WTC11 (cell line): ENCODE data around the gene ZNF564. TPM values are rescaled to one million over a fixed set of nuclear protein-coding genes. Genes with fewer than 3 reads are reported as not detected.

Source experiments
- ATAC-seq: fragments of 200-7000 bp; cut with Tn5 transposase; 2 replicates; pipeline ENCODE4 v1.10.0; 2021; ENCODE audit warnings: mild to moderate bottlenecking, moderate library complexity
- CTCF ChIA-PET: fragments of 300-600 bp; sonication (Branson Sonifier 250); formaldehyde crosslinking; loops from one replicate; lab custom pipeline; 2021; ENCODE audit warnings: antibody characterized with exemption; lab: Charles Lee
- POLR2A ChIA-PET: fragments of 350-600 bp; sonication (Branson Sonifier 250); formaldehyde crosslinking; loops from one replicate; lab custom pipeline; 2021; ENCODE audit warnings: antibody characterized with exemption; lab: Charles Lee
- DNase-seq: peaks from one replicate; pipeline ENCODE4 v3.0.0; 2021; ENCODE audit warnings: low spot score
- H3K27ac Mint-ChIP-seq: 2 replicates; pipeline ENCODE4 v1.8.0; 2021; ENCODE audit warnings: mixed read lengths
- H3K27me3 Mint-ChIP-seq: 2 replicates; pipeline ENCODE4 v1.8.0; 2021; ENCODE audit warnings: low read depth, mild to moderate bottlenecking, moderate library complexity, mixed read lengths
- H3K36me3 Mint-ChIP-seq: 2 replicates; pipeline ENCODE4 v1.8.0; 2021; ENCODE audit warnings: mixed read lengths
- H3K4me1 Mint-ChIP-seq: 2 replicates; pipeline ENCODE4 v1.8.0; 2022; ENCODE audit warnings: mixed read lengths
- H3K4me3 Mint-ChIP-seq: 2 replicates; pipeline ENCODE4 v1.8.0; 2021; ENCODE audit warnings: mild to moderate bottlenecking, moderate library complexity, mixed read lengths
- H3K9me3 Mint-ChIP-seq: 2 replicates; pipeline ENCODE4 v1.8.0; 2021; ENCODE audit warnings: mixed read lengths
- ATF1 ChIP-seq: sonication (generic); formaldehyde crosslinking; IDR thresholded peaks from 2 replicates; pipeline ENCODE4 v1.8.1; 2023; ENCODE audit warnings: mild to moderate bottlenecking, moderate library complexity, missing genetic modification reagents
- CBFB ChIP-seq: sonication (generic); formaldehyde crosslinking; IDR thresholded peaks from 2 replicates; pipeline ENCODE4 v1.8.1; 2022; ENCODE audit warnings: mild to moderate bottlenecking, low read depth, missing genetic modification reagents
- CREM ChIP-seq: sonication (generic); formaldehyde crosslinking; IDR thresholded peaks from 2 replicates; pipeline ENCODE4 v1.8.1; 2022; ENCODE audit warnings: mild to moderate bottlenecking, missing genetic modification reagents, moderate library complexity
- E2F5 ChIP-seq: sonication (generic); formaldehyde crosslinking; IDR thresholded peaks from 2 replicates; pipeline ENCODE4 v1.8.1; 2022; ENCODE audit warnings: mild to moderate bottlenecking, moderate library complexity, missing genetic modification reagents
- EMX1 ChIP-seq: fragments of 250-450 bp; sonication (Bioruptor Pico); IDR thresholded peaks from 2 replicates; pipeline ENCODE4 v1.8.0; 2021; ENCODE audit warnings: mild to moderate bottlenecking
- ETV6 ChIP-seq: sonication (generic); formaldehyde crosslinking; IDR thresholded peaks from 2 replicates; pipeline ENCODE4 v1.8.1; 2022; ENCODE audit warnings: mild to moderate bottlenecking, missing genetic modification reagents
- FOXP4 ChIP-seq: sonication (generic); formaldehyde crosslinking; IDR thresholded peaks from 2 replicates; pipeline ENCODE4 v1.8.0; 2022; ENCODE audit warnings: mild to moderate bottlenecking, missing genetic modification reagents
- GABPB1 ChIP-seq: sonication (generic); formaldehyde crosslinking; IDR thresholded peaks from 2 replicates; pipeline ENCODE4 v1.8.1; 2023; ENCODE audit warnings: mild to moderate bottlenecking, missing genetic modification reagents
- IRF1 ChIP-seq: sonication (generic); formaldehyde crosslinking; IDR thresholded peaks from 2 replicates; pipeline ENCODE4 v1.8.0; 2023; ENCODE audit warnings: missing genetic modification reagents
- JAZF1 ChIP-seq: fragments of 250-450 bp; sonication (Bioruptor Pico); IDR thresholded peaks from 2 replicates; pipeline ENCODE4 v1.9.0; 2021; ENCODE audit warnings: moderate library complexity, mild to moderate bottlenecking, inconsistent platforms
- JUN ChIP-seq: sonication (generic); formaldehyde crosslinking; IDR thresholded peaks from 2 replicates; pipeline ENCODE4 v1.8.0; 2023; ENCODE audit warnings: mild to moderate bottlenecking, missing genetic modification reagents
- NR2C2 ChIP-seq: sonication (generic); formaldehyde crosslinking; IDR thresholded peaks from 2 replicates; pipeline ENCODE4 v1.8.0; 2022; ENCODE audit warnings: mild to moderate bottlenecking, missing genetic modification reagents
- RELA ChIP-seq: sonication (generic); formaldehyde crosslinking; IDR thresholded peaks from 2 replicates; pipeline ENCODE4 v1.8.1; 2022; ENCODE audit warnings: missing genetic modification reagents, mild to moderate bottlenecking, borderline replicate concordance
- SMAD3 ChIP-seq: sonication (generic); formaldehyde crosslinking; IDR thresholded peaks from 2 replicates; pipeline ENCODE4 v1.8.0; 2022; ENCODE audit warnings: missing genetic modification reagents, mild to moderate bottlenecking, borderline replicate concordance
- SP1 ChIP-seq: sonication (generic); formaldehyde crosslinking; conservative IDR thresholded peaks from 2 replicates; pipeline ENCODE4 v1.8.1; 2022; ENCODE audit warnings: missing genetic modification reagents
- STAT6 ChIP-seq: sonication (generic); formaldehyde crosslinking; conservative IDR thresholded peaks from 2 replicates; pipeline ENCODE4 v1.8.1; 2023; ENCODE audit warnings: mild to moderate bottlenecking, low read depth, missing genetic modification reagents, moderate library complexity
- USF2 ChIP-seq: sonication (generic); formaldehyde crosslinking; IDR thresholded peaks from 2 replicates; pipeline ENCODE4 v1.8.1; 2023; ENCODE audit warnings: mild to moderate bottlenecking, missing genetic modification reagents, moderate library complexity
- ZMAT4 ChIP-seq: fragments of 250-450 bp; sonication (Bioruptor Pico); IDR thresholded peaks from 2 replicates; pipeline ENCODE4 v1.9.0; 2021; ENCODE audit warnings: mild to moderate bottlenecking
- ZNF121 ChIP-seq: sonication (generic); formaldehyde crosslinking; IDR thresholded peaks from 2 replicates; pipeline ENCODE4 v1.8.0; 2023; ENCODE audit warnings: missing genetic modification reagents
- ZNF232 ChIP-seq: sonication (generic); formaldehyde crosslinking; IDR thresholded peaks from 2 replicates; pipeline ENCODE4 v1.8.0; 2022; ENCODE audit warnings: mild to moderate bottlenecking, missing genetic modification reagents
- ZNF416 ChIP-seq: fragments of 250-450 bp; sonication (Bioruptor Pico); IDR thresholded peaks from 2 replicates; pipeline ENCODE4 v1.9.0; 2021; ENCODE audit warnings: mild to moderate bottlenecking, inconsistent platforms
- ZSCAN18 ChIP-seq: fragments of 250-450 bp; sonication (Bioruptor Pico); IDR thresholded peaks from 2 replicates; pipeline ENCODE4 v2.1.2; 2022; ENCODE audit warnings: mild to moderate bottlenecking, moderate library complexity
- total RNA-seq: library from RNA; stranded (reverse); gene quantifications from 3 replicates; pipeline ENCODE4 v1.2.3, GENCODE V29; 2021

Gene ZNF564
- total RNA-seq, 1 experiment from 2014 or later = 11.1 TPM

GRCh38 chr19:12555456-12555930 lies 4.2 kb upstream of the ZNF564 start (continued):
- TF ChIP-seq ATF1 (no peak), STAT6 (no peak), E2F5 (CRISPR knock-in tag) (0 out of 2 replicates have a peak, but pooled peaks have one; percentile 54)

- peaks cover 39% of the 10 kb centered on the region for H3K36me3 Mint-ChIP-seq
- H3K9me3 Mint-ChIP-seq = peaks cover 14% of the 10 kb centered on the region
- H3K4me3 Mint-ChIP-seq = no peak overlapping the region
- no peaks in the 10 kb centered on the region for H3K27me3 Mint-ChIP-seq
- no peak for TF ChIP-seq RELA (CRISPR knock-in tag)
- TF ChIP-seq, all 79 proteins: peak for 0
- ATAC-seq (no peak), DNase-seq (no peak)
- CTCF ChIA-PET = no interaction called here
- POLR2A ChIA-PET = no interaction called here
- H3K4me1 Mint-ChIP-seq = peaks cover 18% of the 10 kb centered on the region
- peak overlapping the region; percentile 8; the same call in 1 of the 2 replicates for H3K27ac Mint-ChIP-seq
These were observed 4.4 kb downstream of the ZNF564 start for GRCh38 chr19:12546903-12547302.

- Mint-ChIP-seq H3K36me3 (peaks cover 39% of the 10 kb centered on the region), H3K27ac (no peak overlapping the region), H3K9me3 (peaks cover 14% of the 10 kb centered on the region), H3K4me1 (peaks cover 15% of the 10 kb centered on the region), H3K4me3 (no peak overlapping the region)
- CTCF ChIA-PET = interaction anchor here (0.6 kb wide), 1 partner anchor 33 kb away, joined by 3 read pairs; no protein-coding TSS in a partner anchor
- no peak for DNase-seq
- TF ChIP-seq FOXP4 (CRISPR knock-in tag) (no peak), USF2 (CRISPR knock-in tag) (no peak), SMAD3 (CRISPR knock-in tag) (no peak), SP1 (CRISPR knock-in tag) (no peak), NR2C2 (CRISPR knock-in tag) (no peak), CREM (CRISPR knock-in tag) (no peak), CBFB (CRISPR knock-in tag) (no peak), JAZF1 (no peak), ZMAT4 (CRISPR knock-in tag) (no peak), ZSCAN18 (CRISPR knock-in tag) (no peak), ZNF416 (CRISPR knock-in tag) (no peak), GABPB1 (no peak), JUN (CRISPR knock-in tag) (no peak), ZNF232 (no peak), IRF1 (CRISPR knock-in tag) (no peak), ZNF121 (CRISPR knock-in tag) (no peak), ETV6 (CRISPR knock-in tag) (no peak), EMX1 (CRISPR knock-in tag) (no peak)
- TF ChIP-seq, all 79 proteins: peak for 0
- ATAC-seq = no peak
- H3K27me3 Mint-ChIP-seq = no peaks in the 10 kb centered on the region
- POLR2A ChIA-PET = no interaction called here
These were observed 5.2 kb downstream of the ZNF564 start for GRCh38 chr19:12546068-12546467.
